Caco-2 (cell line): ENCODE data around the gene MVB12B. TPM values are rescaled to one million over a fixed set of nuclear protein-coding genes. Genes with fewer than 3 reads are reported as not detected.

Experiments
- BruUV-seq: library from RNA; stranded (reverse); fragments of 400-500 nt; replicated peaks from 2 replicates; lab custom pipeline; 2021; lab: Mats Ljungman, UMichigan
- CTCF ChIA-PET: fragments of 300-600 bp; sonication (Branson Sonifier 250); formaldehyde crosslinking; loops from one replicate; lab custom pipeline; 2022; ENCODE audit warnings: antibody characterized with exemption; lab: Charles Lee
- POLR2A ChIA-PET: fragments of 300-600 bp; sonication (Branson Sonifier 250); formaldehyde crosslinking; loops from one replicate; lab custom pipeline; 2022; ENCODE audit warnings: antibody characterized with exemption; lab: Charles Lee
- DNase-seq, 2 experiments: peaks; one replicate each; pipeline versions ENCODE4 v3.0.0 to v3.0.0-alpha.2; 2020 to 2022
- H3K27me3 ChIP-seq: replicated peaks from 2 replicates; pipeline ENCODE4 v1.6.0; 2011; ENCODE audit warnings: low read length; ENCODE audit not compliant: control insufficient read depth, insufficient read depth
- H3K36me3 ChIP-seq: 2 replicates; pipeline ENCODE4 v1.5.1; 2011; ENCODE audit warnings: low read length; ENCODE audit not compliant: control insufficient read depth, insufficient read depth
- H3K4me1 ChIP-seq: fragments of 250-450 bp; sonication (Bioruptor Pico); 2 replicates; pipeline ENCODE4 v1.5.1; 2020; ENCODE audit warnings: mild to moderate bottlenecking
- H3K4me3 ChIP-seq: 2 replicates; pipeline ENCODE4 v1.5.1; 2011; ENCODE audit warnings: low read depth, mild to moderate bottlenecking, control low read depth, low read length
- H3K9me3 ChIP-seq: fragments of 250-450 bp; sonication (Bioruptor Pico); 2 replicates; pipeline ENCODE4 v1.5.1; 2020; ENCODE audit warnings: mild to moderate bottlenecking, moderate library complexity
- H3K27ac Mint-ChIP-seq: one replicate; pipeline ENCODE4 v1.8.0; 2022; ENCODE audit warnings: mixed read lengths; ENCODE audit not compliant: unreplicated experiment
- H3K27me3 Mint-ChIP-seq: one replicate; pipeline ENCODE4 v1.8.0; 2022; ENCODE audit warnings: mixed read lengths; ENCODE audit not compliant: insufficient read depth, unreplicated experiment
- H3K36me3 Mint-ChIP-seq: one replicate; pipeline ENCODE4 v1.8.0; 2022; ENCODE audit warnings: mild to moderate bottlenecking, mixed read lengths; ENCODE audit not compliant: insufficient read depth, unreplicated experiment
- H3K4me1 Mint-ChIP-seq: one replicate; pipeline ENCODE4 v1.8.0; 2022; ENCODE audit warnings: low read depth, mixed read lengths; ENCODE audit not compliant: unreplicated experiment
- H3K4me3 Mint-ChIP-seq: one replicate; pipeline ENCODE4 v1.8.0; 2022; ENCODE audit warnings: mild to moderate bottlenecking, moderate library complexity, mixed read lengths; ENCODE audit not compliant: unreplicated experiment
- H3K9me3 Mint-ChIP-seq: one replicate; pipeline ENCODE4 v1.8.0; 2022; ENCODE audit warnings: mixed read lengths; ENCODE audit not compliant: unreplicated experiment
- CTCF ChIP-seq, 2 experiments: fragments of 200-600 bp in 1 of 2; IDR thresholded peaks; 1 replicate in 1 of 2; 2 replicates in 1 of 2; pipeline versions ENCODE4 v1.5.1 to v1.8.0; 2011 to 2022; ENCODE audit warnings: antibody characterized with exemption in 1 of 2, control low read depth in 1 of 2, inconsistent platforms in 1 of 2, low read depth in 1 of 2, low read length in 1 of 2, mild to moderate bottlenecking in 1 of 2, moderate library complexity in 1 of 2; ENCODE audit not compliant: insufficient read depth in 1 of 2, severe bottlenecking in 1 of 2, unreplicated experiment in 1 of 2
- intact Hi-C: fragments of 100-400 bp; cut with micrococcal nuclease; formaldehyde crosslinking; loops from one replicate; pipeline ENCODE4 v1.10.0; 2022; ENCODE audit not compliant: unreplicated experiment
- total RNA-seq: library from RNA; stranded (reverse); gene quantifications from 2 replicates; pipeline ENCODE4 v1.2.3, GENCODE V29; 2022

The MVB12B gene
- total RNA-seq, 1 experiment from 2014 or later, result 24.4 TPM

- Mint-ChIP-seq H3K36me3 (no peaks in the 10 kb centered on the region), H3K4me1 (peaks cover 15% of the 10 kb centered on the region), H3K9me3 (no peaks in the 10 kb centered on the region), H3K27ac (no peak overlapping the region), H3K4me3 (no peak overlapping the region), H3K27me3 (peaks cover 17% of the 10 kb centered on the region)
- Histone ChIP-seq H3K27me3 (peaks cover 2% of the 10 kb centered on the region), H3K9me3 (no peaks in the 10 kb centered on the region), H3K36me3 (no peaks in the 10 kb centered on the region), H3K4me3 (no peak overlapping the region), H3K4me1 (peaks cover 8% of the 10 kb centered on the region; the same call in 1 of the 2 replicates)
- TF ChIP-seq CTCF (IDR thresholded peaks at IDR 0.05; ENCODE audit: insufficient read depth in 1 of 2, low read depth in 1 of 2, low read length in 1 of 2, severe bottlenecking in 1 of 2, unreplicated experiment in 1 of 2), result no peak
- POLR2A ChIA-PET, result no interaction called here
- BruUV-seq, result no TSS peak
- CTCF ChIA-PET, result no interaction called here
- intact Hi-C loops, result no loop called here
- DNase-seq, result no peak
Observed at GRCh38 chr9:126523611-126524111, 197.0 kb downstream of the MVB12B start.

- intact Hi-C loops, result no loop called here
- Histone ChIP-seq H3K9me3 (no peaks in the 10 kb centered on the region), H3K4me1 (peaks cover 8% of the 10 kb centered on the region; the same call in 1 of the 2 replicates), H3K4me3 (no peak overlapping the region), H3K27me3 (no peaks in the 10 kb centered on the region), H3K36me3 (no peaks in the 10 kb centered on the region)
- TF ChIP-seq CTCF (IDR thresholded peaks at IDR 0.05; ENCODE audit: insufficient read depth in 1 of 2, low read depth in 1 of 2, low read length in 1 of 2, severe bottlenecking in 1 of 2, unreplicated experiment in 1 of 2), result no peak
- no TSS peak for BruUV-seq
- Mint-ChIP-seq H3K4me3 (no peak overlapping the region), H3K9me3 (no peaks in the 10 kb centered on the region), H3K27me3 (peaks cover 10% of the 10 kb centered on the region), H3K4me1 (peaks cover 15% of the 10 kb centered on the region), H3K27ac (no peak overlapping the region), H3K36me3 (no peaks in the 10 kb centered on the region)
- ChIA-PET CTCF (no interaction called here), POLR2A (no interaction called here)
- DNase-seq, result no peak
Observed at GRCh38 chr9:126524353-126525077, 197.9 kb downstream of the MVB12B start.

- Mint-ChIP-seq H3K9me3 (no peaks in the 10 kb centered on the region), H3K36me3 (no peaks in the 10 kb centered on the region), H3K4me1 (peaks cover 15% of the 10 kb centered on the region), H3K27ac (no peak overlapping the region), H3K27me3 (peaks cover 7% of the 10 kb centered on the region), H3K4me3 (no peak overlapping the region)
- no peaks in the 10 kb centered on the region for H3K36me3 ChIP-seq
- TF ChIP-seq CTCF (IDR thresholded peaks at IDR 0.05; ENCODE audit: insufficient read depth in 1 of 2, low read depth in 1 of 2, low read length in 1 of 2, severe bottlenecking in 1 of 2, unreplicated experiment in 1 of 2), result no peak
- no peaks in the 10 kb centered on the region for H3K27me3 ChIP-seq
- H3K4me1 ChIP-seq, result peaks cover 8% of the 10 kb centered on the region; the same call in 1 of the 2 replicates
- intact Hi-C loops, result no loop called here
- POLR2A ChIA-PET, result interaction anchor here (0.6 kb wide), 1 partner anchor 106 kb away, joined by 6 read pairs; no protein-coding TSS in a partner anchor
- no peak for DNase-seq
- no peak overlapping the region for H3K4me3 ChIP-seq
- no TSS peak for BruUV-seq
- CTCF ChIA-PET, result no interaction called here
- H3K9me3 ChIP-seq, result no peaks in the 10 kb centered on the region
Observed at GRCh38 chr9:126526218-126527108, 199.8 kb downstream of the MVB12B start.
